ENCODE results near the gene HBS1L.

GRCh38 chr6:135048915-135049314 is 5.7 kb downstream of the HBS1L start:
- TF ChIP-seq CTCF (IDR thresholded peaks at IDR 0.05; ENCODE audit: low read depth, low read length, missing input control) = no peak
- no peak for TF ChIP-seq YY1 (IDR thresholded peaks at IDR 0.05)

All from liver (tissue), 2 donors.